ENCODE measurements around the gene BHLHA9. TPM values are rescaled to one million over a fixed set of nuclear protein-coding genes. Genes with fewer than 3 reads are reported as not detected.
A peak's percentile ranks its signal among the peaks of the same experiment; 100 is the strongest.

The BHLHA9 gene
- total RNA-seq, 4 donors from 2014 or later = not detected

- TF ChIP-seq POLR2A (IDR thresholded peaks at IDR 0.05) (no peak), CTCF (IDR thresholded peaks at IDR 0.05) (no peak)
- H3K4me3 ChIP-seq (ENCODE audit: low read depth, poor library complexity, severe bottlenecking) = no peak overlapping the region
- no peak for DNase-seq (ENCODE audit: low spot score in 2 of 2)
- intact Hi-C loops (cut with DNase I; ENCODE audit: low total_unique reads) = no loop called here
- 67 to 73% methylated on average over 3 of the region's 3 CpGs for WGBS, 2 donors
Measured at GRCh38 chr17:1226308-1226707, 43.9 kb upstream of the BHLHA9 start.

- H3K4me3 ChIP-seq (ENCODE audit: low read depth, poor library complexity, severe bottlenecking) = no peak overlapping the region
- intact Hi-C loops (cut with DNase I; ENCODE audit: low total_unique reads) = no loop called here
- DNase-seq (ENCODE audit: low spot score in 2 of 2) = no peak
- 78 to 83% methylated on average over 5 of the region's 5 CpGs for WGBS, 2 donors
- TF ChIP-seq POLR2A (IDR thresholded peaks at IDR 0.05) = no peak
- TF ChIP-seq CTCF (IDR thresholded peaks at IDR 0.05) = no peak
Measured at GRCh38 chr17:1227365-1227764, 42.9 kb upstream of the BHLHA9 start.

DNA sequence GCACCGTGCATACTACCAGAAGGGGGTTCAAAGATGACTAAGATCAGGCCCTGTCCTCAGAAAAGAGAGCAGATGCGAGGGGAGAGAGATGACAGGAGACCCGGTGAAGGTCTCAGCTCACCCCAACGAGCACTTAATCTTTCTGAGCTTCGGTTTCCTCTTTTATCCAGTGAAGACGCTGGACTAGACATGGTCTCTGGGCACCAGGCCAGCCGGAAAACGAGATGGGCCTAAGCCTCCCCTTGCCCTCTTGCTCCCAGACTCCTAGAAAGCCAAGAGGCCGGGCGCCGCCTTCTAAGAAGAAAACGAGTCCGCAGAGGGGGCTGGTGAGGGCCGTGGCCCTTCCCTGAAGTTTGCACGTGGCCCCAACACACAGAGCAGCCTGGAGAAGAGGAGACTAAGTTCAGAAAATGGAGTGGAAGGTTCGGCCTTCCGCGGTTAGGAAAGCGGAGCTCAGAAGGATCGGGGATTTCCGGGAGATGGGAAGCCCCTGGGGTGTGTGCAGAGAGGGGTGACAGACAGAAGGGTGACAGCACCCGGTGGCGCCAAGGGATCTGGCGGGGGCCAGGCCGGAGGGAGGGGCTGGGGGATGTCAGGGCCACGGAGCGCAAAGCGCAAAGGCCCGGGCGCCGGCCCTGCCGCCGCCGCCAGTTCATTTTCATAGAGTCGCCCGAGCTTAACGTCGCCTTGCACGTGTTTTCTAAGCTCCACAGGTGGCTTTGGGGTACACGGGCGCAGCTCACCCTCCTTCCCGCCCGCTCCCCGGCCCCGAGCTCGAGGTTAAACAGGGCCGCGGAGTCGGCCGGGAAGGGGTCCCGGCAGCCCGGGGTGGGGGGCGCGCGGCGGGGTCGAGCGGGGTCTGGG lies 42.1 kb upstream of the BHLHA9 start:
- WGBS, 2 donors = 15 to 25% methylated on average over 48 to 54 of the region's 58 CpGs
- DNase-seq (ENCODE audit: low spot score in 2 of 2) = peak in 1 of 2 donors; percentile 88
- H3K4me3 ChIP-seq (ENCODE audit: low read depth, poor library complexity, severe bottlenecking) = no peak overlapping the region
- TF ChIP-seq POLR2A (IDR thresholded peaks at IDR 0.05) = no peak
- TF ChIP-seq CTCF (IDR thresholded peaks at IDR 0.05) = no peak
- intact Hi-C loops (cut with DNase I; ENCODE audit: low total_unique reads) = no loop called here

DNA sequence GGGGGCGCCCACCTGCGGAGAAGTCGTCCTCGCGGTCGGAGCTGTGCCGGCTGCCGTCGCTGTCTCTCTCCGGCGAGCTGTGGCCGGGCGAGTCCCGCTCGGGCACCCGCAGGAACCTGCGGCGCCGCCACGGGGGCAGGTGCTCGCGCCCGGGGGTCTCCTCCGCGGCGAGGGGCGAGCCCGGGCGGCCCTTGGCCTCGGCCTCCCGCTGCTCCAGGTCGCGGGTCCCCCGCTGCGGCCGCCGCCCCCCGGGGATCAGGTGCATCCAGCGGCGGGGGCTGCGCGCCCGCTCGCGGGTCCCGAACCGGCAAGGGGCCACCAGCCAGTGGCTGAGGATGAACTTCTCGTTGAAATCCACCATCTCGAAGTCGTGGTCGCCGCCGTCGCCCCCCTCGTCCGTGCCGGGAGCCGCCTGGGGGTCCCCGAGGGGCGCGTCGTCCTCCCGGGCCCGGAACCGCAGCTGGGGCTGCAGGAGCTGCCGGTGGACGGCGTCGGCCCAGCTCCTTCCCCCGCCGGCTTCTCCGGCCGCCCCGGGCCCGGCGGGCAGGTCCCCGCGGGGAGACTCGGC lies 41.4 kb upstream of the BHLHA9 start:
- peak overlapping the region; percentile 39 for H3K4me3 ChIP-seq (ENCODE audit: low read depth, poor library complexity, severe bottlenecking)
- intact Hi-C loops (cut with DNase I; ENCODE audit: low total_unique reads) = no loop called here
- WGBS, 2 donors = 0 to 1% methylated on average over 1 to 44 of the region's 79 CpGs
- no peak for DNase-seq (ENCODE audit: low spot score in 2 of 2)
- TF ChIP-seq CTCF (IDR thresholded peaks at IDR 0.05) (no peak), POLR2A (IDR thresholded peaks at IDR 0.05) (no peak)

DNA sequence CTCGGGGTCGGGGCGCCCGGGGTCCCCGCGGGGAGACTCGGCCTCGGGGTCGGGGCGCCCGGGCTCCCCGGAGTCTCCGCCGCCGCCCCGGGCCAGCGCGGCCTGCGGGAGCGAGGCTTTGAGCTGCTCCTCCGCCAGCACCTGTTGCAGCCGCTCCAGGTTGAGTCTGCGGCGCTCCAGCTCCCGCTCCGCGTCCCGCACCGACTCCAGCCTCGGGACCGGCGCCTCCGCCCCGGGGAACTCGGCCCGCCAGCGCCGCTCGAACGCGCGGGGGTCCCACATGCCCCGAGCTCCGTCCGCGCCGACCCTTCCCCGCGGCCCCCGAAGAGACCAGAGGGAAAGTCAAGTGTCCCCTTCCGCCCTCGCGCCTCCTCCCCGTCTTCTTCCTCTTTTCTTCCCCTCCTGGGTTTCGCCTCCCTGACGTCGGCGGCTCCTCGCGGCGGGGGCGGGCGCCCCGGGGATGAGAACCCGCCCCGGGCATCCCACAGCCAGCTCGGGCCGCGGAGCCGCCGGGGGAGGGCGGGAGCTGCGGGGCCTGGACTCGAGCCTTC lies 40.8 kb upstream of the BHLHA9 start:
- DNase-seq (ENCODE audit: low spot score in 2 of 2) = peak; percentile 70 to 96
- intact Hi-C loops (cut with DNase I; ENCODE audit: low total_unique reads) = no loop called here
- 0% methylated on average over 37 to 60 of the region's 74 CpGs for WGBS, 2 donors
- H3K4me3 ChIP-seq (ENCODE audit: low read depth, poor library complexity, severe bottlenecking) = peak overlapping the region; percentile 39
- peak in 1 of 2 donors; percentile 26 for TF ChIP-seq POLR2A (IDR thresholded peaks at IDR 0.05)
- no peak for TF ChIP-seq CTCF (IDR thresholded peaks at IDR 0.05)
